Body of pancreas (tissue), 4 donors: ENCODE data around the gene UNC119B. TPM values are rescaled to one million over a fixed set of nuclear protein-coding genes. Genes with fewer than 3 reads are reported as not detected.
"Not testable (repeated sequence)": the region's sequence is repeated elsewhere in the genome, so short reads cannot be mapped to it uniquely, and the experiment has no call there.

ENCODE experiments used
- ATAC-seq: fragments of 150-250 bp; one replicate; pipeline ENCODE4 v1.9.1; 2016
- DNase-seq, 4 donors: peaks; one replicate each; pipeline ENCODE4 v3.0.0-alpha.2; 2019
- H3K27ac ChIP-seq, 4 donors: fragments of 200-600 bp; sonication (generic); 1 replicate in 3 of 4; 2 replicates in 1 of 4; pipeline versions ENCODE4 v1.5.1 to v1.6.1; 2016 to 2019; ENCODE audit warnings: mild to moderate bottlenecking in 1 of 4, mixed read lengths in 1 of 4, moderate library complexity in 1 of 4
- H3K27me3 ChIP-seq, 2 donors: fragments of 200-600 bp; sonication (generic); one replicate each; pipeline ENCODE4 v1.6.0; 2016; ENCODE audit warnings: mild to moderate bottlenecking in 1 of 2
- H3K36me3 ChIP-seq, 2 donors: fragments of 200-600 bp; sonication (generic); replicated peaks in 1 of 2; 2 replicates each; pipeline ENCODE4 v1.5.1; 2016; ENCODE audit warnings: low read depth in 2 of 2; ENCODE audit not compliant: insufficient read depth in 1 of 2
- H3K4me1 ChIP-seq: fragments of 200-600 bp; sonication (generic); one replicate; pipeline ENCODE4 v1.6.0; 2016
- H3K4me3 ChIP-seq, 2 donors: fragments of 200-600 bp; sonication (generic); 1 replicate in 1 of 2; 2 replicates in 1 of 2; pipeline ENCODE4 v1.5.1; 2016 to 2019
- H3K9me3 ChIP-seq, 3 donors: fragments of 200-600 bp; sonication (generic); 1 replicate in 2 of 3; 2 replicates in 1 of 3; pipeline ENCODE4 v1.5.1; 2016
- POLR2A ChIP-seq, 3 donors: fragments of 450-650 bp; IDR thresholded peaks; one replicate each; pipeline ENCODE4 v1.6.1; 2016; ENCODE audit warnings: antibody characterized with exemption in 3 of 3, mild to moderate bottlenecking in 2 of 3
- WGBS, 2 donors: methylation state at CpG; one replicate each; pipeline ENCODE4 v1.1.5; 2017; 5-methylcytosine and 5-hydroxymethylcytosine counted together
- intact Hi-C: fragments of 100-400 bp; cut with DNase I; formaldehyde crosslinking; loops from one replicate; pipeline ENCODE4 v1.15.1; 2023
- total RNA-seq, 2 donors: library from RNA; depleted of rRNA; stranded (reverse); fragments of >200 nt; gene quantifications; one replicate each; pipeline ENCODE4 v1.1.0, GENCODE V29; 2016
- TF ChIP-seq, protein P1 (sequence below), 7 experiments: fragments of 450-650 bp in 4 of 7; fragments of 200-600 bp in 3 of 7; sonication (generic) in 3 of 7; IDR thresholded peaks; one replicate each; pipeline ENCODE4 v1.5.1; 2016 to 2019; ENCODE audit warnings: antibody characterized with exemption in 7 of 7

UNC119B gene
- total RNA-seq, 2 donors from 2014 or later = 8.6 to 23.6 TPM

DNA sequence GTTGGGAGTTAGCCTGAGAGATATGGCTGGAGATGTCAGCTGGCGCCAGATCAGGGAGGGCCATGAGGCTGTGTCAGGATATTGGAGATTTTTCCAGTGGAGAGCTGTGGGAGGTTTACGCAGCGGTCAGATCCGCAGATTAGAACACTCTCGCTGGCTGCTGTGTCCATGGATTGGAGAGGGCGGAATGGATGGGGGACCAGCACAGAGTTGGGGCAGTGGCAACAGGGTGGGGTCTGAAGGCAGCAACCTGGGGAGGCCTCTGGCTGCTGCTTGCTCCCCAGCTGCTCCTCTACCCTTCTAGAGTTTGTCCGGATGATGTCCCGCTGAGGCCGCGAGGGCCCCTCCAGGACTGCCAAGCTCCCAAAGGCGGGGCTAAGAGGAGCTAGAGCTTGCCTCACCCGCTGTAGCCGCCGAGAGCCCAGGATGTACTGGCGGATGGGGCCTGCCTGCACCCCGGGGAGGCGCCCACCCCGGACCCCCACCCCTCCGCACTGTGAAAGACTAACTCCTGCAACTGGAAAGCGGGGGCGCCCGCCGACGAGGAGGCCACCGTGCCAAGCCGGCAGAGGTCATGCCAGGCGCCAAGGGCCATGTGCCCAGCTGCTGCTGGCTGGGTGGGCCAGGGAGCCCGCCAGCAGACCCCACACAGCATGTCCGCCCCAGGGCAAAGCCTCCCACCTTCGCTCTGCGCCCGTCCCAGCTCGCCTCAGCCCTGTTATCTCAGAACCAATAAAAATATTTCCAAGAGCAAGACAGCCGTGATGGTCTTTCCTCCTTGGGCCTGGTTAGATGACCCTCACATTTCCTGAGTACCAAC, 43.5 kb upstream of the UNC119B start:
- no peak for DNase-seq
- intact Hi-C loops = no loop called here
- no peaks in the 10 kb centered on the region for H3K36me3 ChIP-seq
- ATAC-seq = no peak
- H3K4me3 ChIP-seq = no peak overlapping the region
- no peak for TF ChIP-seq POLR2A (IDR thresholded peaks at IDR 0.05)
- TF ChIP-seq, protein P1, sequence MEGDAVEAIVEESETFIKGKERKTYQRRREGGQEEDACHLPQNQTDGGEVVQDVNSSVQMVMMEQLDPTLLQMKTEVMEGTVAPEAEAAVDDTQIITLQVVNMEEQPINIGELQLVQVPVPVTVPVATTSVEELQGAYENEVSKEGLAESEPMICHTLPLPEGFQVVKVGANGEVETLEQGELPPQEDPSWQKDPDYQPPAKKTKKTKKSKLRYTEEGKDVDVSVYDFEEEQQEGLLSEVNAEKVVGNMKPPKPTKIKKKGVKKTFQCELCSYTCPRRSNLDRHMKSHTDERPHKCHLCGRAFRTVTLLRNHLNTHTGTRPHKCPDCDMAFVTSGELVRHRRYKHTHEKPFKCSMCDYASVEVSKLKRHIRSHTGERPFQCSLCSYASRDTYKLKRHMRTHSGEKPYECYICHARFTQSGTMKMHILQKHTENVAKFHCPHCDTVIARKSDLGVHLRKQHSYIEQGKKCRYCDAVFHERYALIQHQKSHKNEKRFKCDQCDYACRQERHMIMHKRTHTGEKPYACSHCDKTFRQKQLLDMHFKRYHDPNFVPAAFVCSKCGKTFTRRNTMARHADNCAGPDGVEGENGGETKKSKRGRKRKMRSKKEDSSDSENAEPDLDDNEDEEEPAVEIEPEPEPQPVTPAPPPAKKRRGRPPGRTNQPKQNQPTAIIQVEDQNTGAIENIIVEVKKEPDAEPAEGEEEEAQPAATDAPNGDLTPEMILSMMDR (IDR thresholded peaks at IDR 0.05) = no peak
- no peaks in the 10 kb centered on the region for H3K27me3 ChIP-seq
- no peaks in the 10 kb centered on the region for H3K9me3 ChIP-seq
- H3K4me1 ChIP-seq = peaks cover 13% of the 10 kb centered on the region
- H3K27ac ChIP-seq = no peak overlapping the region
- WGBS, 2 donors = 86 to 88% methylated on average over 11 to 34 of the region's 34 CpGs

DNA sequence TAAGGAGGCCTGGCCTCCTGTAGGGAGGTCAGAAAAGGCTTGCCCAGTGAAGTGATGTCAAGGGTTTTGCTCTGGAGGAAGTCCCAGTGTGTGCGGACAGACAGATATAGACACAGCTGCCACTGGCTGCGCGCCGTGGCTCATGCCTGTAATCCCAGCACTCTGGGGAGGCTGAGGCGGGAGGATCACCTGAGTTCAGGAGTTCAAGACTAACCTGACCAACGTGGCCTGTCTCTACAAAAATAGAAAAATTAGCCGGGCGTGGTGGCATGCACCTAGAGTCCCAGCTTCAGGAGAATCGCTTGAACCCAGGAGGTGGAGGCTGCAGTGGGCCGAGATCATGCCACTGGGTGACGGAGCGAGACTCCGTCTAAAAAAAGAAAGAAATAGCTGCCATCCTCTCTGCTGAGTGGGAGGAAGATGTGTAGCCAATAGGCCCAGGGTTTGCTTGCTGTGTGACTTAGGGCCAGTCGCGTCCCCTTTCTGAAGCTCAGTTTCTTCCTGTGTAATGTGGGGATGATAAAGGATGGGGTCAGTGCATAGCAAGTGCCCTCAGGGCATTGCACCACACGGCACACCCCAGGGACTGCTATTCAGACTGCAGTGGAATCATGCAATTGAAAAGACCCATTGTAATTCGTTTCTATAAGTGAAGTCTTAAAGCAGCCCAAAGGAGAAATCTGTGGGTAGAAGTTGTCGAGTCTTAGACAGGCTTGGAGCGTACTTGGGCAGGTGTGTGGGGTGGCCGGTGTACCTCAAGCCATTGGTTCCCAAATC, 42.0 kb upstream of the UNC119B start:
- no peak for DNase-seq
- ATAC-seq = no peak
- TF ChIP-seq, protein P1 (IDR thresholded peaks at IDR 0.05) = no peak
- TF ChIP-seq POLR2A (IDR thresholded peaks at IDR 0.05) = no peak
- H3K4me3 ChIP-seq = no peak overlapping the region
- intact Hi-C loops = no loop called here
- H3K36me3 ChIP-seq = no peaks in the 10 kb centered on the region
- no peaks in the 10 kb centered on the region for H3K27me3 ChIP-seq
- no peaks in the 10 kb centered on the region for H3K9me3 ChIP-seq
- 82 to 83% methylated on average over 12 to 20 of the region's 20 CpGs for WGBS, 2 donors
- H3K4me1 ChIP-seq = peaks cover 13% of the 10 kb centered on the region
- no peak overlapping the region for H3K27ac ChIP-seq

DNA sequence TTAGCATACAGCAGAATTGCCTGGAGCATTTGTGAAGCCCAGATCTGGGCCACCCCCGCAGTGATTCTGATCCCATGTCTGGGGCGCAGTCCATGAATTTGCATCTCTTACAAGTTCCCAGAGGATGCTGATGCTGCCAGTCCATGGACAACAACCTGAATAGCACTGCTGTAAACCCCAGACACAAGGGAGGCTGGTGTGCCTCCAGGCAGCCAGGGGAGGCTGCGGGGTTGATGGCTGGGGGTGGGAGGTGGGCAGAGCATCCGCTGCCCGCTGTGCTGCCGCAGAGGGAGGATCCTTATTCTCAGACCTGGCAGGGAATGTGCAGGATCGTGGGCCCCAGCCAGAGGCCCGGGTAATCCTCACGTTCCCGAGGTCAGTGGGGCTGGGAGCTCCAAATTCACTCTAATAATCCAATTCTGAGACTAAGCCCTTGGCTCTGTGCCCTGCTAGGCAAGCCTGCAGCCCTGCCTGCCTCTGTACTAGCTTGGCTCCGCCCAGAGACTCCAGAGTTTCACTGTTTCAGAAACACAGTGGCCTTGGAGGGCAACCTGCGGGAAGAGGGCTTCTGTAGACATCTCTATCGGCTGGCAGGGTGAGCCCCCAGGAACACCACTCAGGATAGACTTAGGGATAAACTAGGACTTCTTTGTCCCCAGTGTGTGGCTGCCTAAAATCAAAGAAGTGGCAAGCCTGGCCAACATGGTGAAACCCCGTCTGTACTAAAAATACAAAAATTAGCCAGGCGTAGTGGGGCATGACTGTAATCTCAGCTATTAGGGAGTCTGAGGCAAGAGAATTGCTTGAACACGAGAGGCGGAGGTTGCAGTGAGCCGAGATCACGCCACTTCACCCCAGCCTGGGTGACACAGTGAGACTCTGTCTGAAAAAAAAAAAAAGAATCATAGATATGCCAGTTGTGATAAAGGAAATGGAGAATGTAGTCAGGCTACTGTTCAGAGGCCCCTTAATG, 41.1 kb upstream of the UNC119B start:
- WGBS, 2 donors = 46 to 51% methylated on average over 8 to 19 of the region's 19 CpGs
- intact Hi-C loops = no loop called here
- H3K27ac ChIP-seq = peak overlapping the region in 2 of 4 donors; percentile 41 to 58
- DNase-seq (peak; percentile 45 to 74 (median 68)), ATAC-seq (peak; percentile 81)
- H3K27me3 ChIP-seq = no peaks in the 10 kb centered on the region
- no peak overlapping the region for H3K4me3 ChIP-seq
- H3K4me1 ChIP-seq = peaks cover 10% of the 10 kb centered on the region
- TF ChIP-seq, protein P1 (IDR thresholded peaks at IDR 0.05) = no peak
- TF ChIP-seq POLR2A (IDR thresholded peaks at IDR 0.05) = peak in 1 of 3 donors; percentile 16
- H3K36me3 ChIP-seq = no peaks in the 10 kb centered on the region
- no peaks in the 10 kb centered on the region for H3K9me3 ChIP-seq

DNA sequence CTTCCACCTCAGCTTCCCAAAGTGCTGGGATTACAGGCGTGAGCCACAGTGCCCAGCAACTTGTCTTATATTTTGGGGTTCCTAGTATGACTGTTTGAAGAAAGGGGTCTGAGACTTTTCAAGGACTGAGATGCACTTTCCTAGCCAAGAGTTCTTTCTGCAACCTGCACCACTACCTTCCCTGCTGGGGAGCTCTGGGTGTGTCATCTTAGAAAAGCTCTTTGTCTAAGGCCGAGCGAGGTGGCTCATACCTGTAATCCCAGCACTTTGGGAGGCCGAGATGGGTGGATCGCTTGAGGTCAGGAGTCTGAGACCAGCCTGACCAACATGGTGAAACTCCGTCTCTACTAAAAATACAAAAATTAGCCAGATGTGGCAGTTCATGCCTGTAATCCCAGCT, 40.0 kb upstream of the UNC119B start:
- H3K27ac ChIP-seq, intact Hi-C loops, DNase-seq, H3K9me3 ChIP-seq, H3K27me3 ChIP-seq, H3K4me1 ChIP-seq, H3K36me3 ChIP-seq, H3K4me3 ChIP-seq, ATAC-seq: not testable (repeated sequence)
- WGBS, 2 donors = 88 to 94% methylated on average over 6 of the region's 6 CpGs
